Ovary (tissue), 3 donors: ENCODE data around the gene HNRNPF.
"Not testable (repeated sequence)": the region's sequence is repeated elsewhere in the genome, so short reads cannot be mapped to it uniquely, and the experiment has no call there.

Experiments used
- POLR2A ChIP-seq: fragments of 450-650 bp; IDR thresholded peaks from one replicate; pipeline ENCODE4 v1.6.1; 2017; ENCODE audit warnings: antibody characterized with exemption, mild to moderate bottlenecking, moderate library complexity
- TF ChIP-seq, protein P1 (sequence below), 3 donors: fragments of 450-650 bp in 2 of 3; fragments of 200-600 bp in 1 of 3; IDR thresholded peaks; one replicate each; pipeline versions ENCODE4 v1.5.1 to v1.8.0; 2016 to 2022; ENCODE audit warnings: antibody characterized with exemption in 3 of 3, mild to moderate bottlenecking in 1 of 3
- donor health status: DM: no; HTN: no; CAD: no.

DNA sequence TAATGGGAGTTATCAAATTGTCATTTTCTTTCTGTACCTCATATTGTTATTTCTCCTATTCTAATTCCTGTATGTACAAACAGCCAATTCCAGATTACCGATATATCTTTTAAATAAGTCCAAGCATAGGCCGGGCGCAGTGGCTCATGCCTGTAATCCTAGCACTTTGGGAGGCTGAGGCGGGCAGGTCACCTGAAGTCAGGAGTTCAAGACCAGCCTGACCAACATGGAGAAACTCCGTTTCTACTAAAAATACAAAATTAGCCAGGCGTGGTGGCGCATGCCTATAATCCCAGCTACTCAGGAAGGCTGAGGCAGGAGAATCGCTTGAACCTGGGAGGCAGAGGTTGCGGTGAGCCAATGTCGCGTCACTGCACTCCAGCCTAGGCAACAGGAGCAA is 15.8 kb downstream of the HNRNPF start:
- not testable (repeated sequence) for TF ChIP-seq POLR2A
- TF ChIP-seq, protein P1, sequence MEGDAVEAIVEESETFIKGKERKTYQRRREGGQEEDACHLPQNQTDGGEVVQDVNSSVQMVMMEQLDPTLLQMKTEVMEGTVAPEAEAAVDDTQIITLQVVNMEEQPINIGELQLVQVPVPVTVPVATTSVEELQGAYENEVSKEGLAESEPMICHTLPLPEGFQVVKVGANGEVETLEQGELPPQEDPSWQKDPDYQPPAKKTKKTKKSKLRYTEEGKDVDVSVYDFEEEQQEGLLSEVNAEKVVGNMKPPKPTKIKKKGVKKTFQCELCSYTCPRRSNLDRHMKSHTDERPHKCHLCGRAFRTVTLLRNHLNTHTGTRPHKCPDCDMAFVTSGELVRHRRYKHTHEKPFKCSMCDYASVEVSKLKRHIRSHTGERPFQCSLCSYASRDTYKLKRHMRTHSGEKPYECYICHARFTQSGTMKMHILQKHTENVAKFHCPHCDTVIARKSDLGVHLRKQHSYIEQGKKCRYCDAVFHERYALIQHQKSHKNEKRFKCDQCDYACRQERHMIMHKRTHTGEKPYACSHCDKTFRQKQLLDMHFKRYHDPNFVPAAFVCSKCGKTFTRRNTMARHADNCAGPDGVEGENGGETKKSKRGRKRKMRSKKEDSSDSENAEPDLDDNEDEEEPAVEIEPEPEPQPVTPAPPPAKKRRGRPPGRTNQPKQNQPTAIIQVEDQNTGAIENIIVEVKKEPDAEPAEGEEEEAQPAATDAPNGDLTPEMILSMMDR (IDR thresholded peaks at IDR 0.05) = not testable (repeated sequence)
